Esophagus muscularis mucosa (tissue), 4 donors: ENCODE measurements around the gene PAX1.

Experiments
- CTCF ChIP-seq, 3 experiments: fragments of 200-600 bp in 2 of 3; fragments of 450-650 bp in 1 of 3; sonication (generic) in 2 of 3; IDR thresholded peaks; one replicate each; pipeline ENCODE4 v1.5.1; 2017 to 2019; ENCODE audit warnings: antibody characterized with exemption in 3 of 3, mild to moderate bottlenecking in 2 of 3, moderate library complexity in 1 of 3
- EP300 ChIP-seq: sonication (generic); formaldehyde crosslinking; IDR thresholded peaks from one replicate; pipeline ENCODE4 v1.6.1; 2017; ENCODE audit warnings: antibody characterized with exemption
- POLR2A ChIP-seq: fragments of 450-650 bp; IDR thresholded peaks from one replicate; pipeline ENCODE4 v1.6.1; 2017; ENCODE audit warnings: antibody characterized with exemption, moderate library complexity, mild to moderate bottlenecking, low read depth
- POLR2AphosphoS5 ChIP-seq, 2 donors: sonication (generic); formaldehyde crosslinking; IDR thresholded peaks; one replicate each; pipeline ENCODE4 v1.6.1; 2017; ENCODE audit warnings: antibody characterized with exemption in 2 of 2

GRCh38 chr20:21714297-21715192, 9.1 kb downstream of the PAX1 start:
- TF ChIP-seq POLR2AphosphoS5 (IDR thresholded peaks at IDR 0.05) (no peak), CTCF (IDR thresholded peaks at IDR 0.05) (no peak), EP300 (no peak), POLR2A (no peak)
